ENCODE measurements around the gene CCBE1.

- TF ChIP-seq CTCF (IDR thresholded peaks at IDR 0.05; ENCODE audit: insufficient read depth, low read depth, low read length) (no peak), EZH2 (IDR thresholded peaks at IDR 0.05; ENCODE audit: insufficient read depth, low read length) (no peak)
These were observed 79.7 kb downstream of the CCBE1 start for GRCh38 chr18:59617468-59617932.
